CD4-positive, alpha-beta T cell treated with Interferon alpha-2 for 1 hour (primary cell): ENCODE results near the gene TMEM175.

Experiments
- DNase-seq, 2 donors: peaks; one replicate each; pipeline ENCODE4 v3.0.0-alpha.2; 2020 to 2022

TMEM175 gene

DNA sequence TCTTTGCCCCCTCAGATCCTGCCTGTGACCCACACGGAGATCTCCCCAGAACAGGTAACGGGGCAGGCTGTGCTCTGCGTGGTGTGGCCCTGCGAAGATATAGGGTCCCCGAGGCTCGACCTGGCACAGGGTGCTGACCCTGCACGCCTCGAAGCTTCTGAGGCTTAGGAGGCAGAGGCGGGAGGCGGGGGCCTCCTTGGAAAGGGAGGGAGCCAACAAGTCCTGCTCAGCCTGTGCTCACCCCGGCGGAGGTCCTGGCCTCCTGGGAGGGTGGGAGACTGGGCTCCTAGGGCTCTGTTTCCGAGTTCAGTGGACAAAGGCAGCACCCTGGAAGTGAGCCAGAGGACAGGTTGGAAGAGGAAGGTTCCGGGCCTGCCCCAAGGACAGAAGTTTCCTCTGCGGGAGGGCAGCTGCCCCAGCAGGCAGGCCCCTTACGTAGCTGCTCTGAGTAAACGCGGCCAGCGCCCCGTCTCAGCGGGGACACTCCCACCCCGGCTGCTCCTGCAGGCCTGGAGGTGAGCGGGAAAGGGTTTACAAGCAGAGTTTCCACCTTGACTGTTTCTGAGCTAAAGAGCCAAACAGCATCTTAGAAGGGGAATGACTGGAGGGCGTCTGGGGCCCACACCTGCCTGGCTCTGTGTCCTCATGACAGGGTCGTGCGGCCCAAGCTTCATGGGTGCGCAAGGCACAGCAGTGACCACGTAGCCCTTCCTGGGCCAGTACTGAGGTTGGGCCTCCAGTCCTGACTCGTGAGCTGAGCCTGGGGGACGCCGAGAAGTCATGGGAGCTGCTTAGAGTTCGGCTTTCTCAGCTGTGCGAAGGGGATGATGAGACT, 16.1 kb downstream of the TMEM175 start:
- DNase-seq, result no peak

DNA sequence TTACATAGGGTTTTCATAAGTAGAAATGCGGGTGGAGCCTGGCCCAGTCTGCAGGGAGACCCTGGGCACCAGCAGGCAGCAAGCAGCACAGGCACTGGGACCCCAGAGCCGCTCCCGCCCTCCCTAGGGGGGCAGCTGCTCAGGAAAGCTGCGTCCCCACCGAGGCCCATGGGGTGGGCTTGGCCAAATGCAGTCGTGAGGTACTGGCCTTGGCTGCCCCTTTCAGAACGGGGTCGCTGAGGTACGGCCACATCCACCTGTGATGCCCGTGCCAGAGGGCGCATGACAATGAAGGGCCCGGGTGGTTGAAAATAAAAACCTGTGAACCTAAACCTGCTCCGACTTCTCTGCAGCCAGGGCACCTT, 16.7 kb downstream of the TMEM175 start:
- DNase-seq, result no peak

DNA sequence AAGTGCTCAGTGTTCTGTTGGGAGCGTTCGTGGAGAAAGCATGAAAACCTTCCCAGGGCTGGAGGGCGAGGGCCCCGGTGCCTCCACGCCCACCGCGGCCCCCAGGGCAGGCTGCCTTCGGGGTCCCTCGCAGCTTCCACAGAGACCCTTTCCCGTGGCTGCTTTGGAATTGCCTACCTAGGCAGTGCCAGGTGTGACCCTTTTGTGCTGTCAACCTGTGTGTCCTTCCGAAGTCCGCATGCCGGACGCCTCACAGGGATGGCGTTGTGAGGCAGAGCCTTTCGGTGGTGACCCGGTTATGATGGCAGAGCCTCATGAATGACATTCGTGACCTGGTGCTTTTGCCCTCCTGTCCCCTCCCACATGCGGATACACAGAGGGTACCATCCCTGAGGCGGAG, 17.4 kb downstream of the TMEM175 start:
- DNase-seq, result no peak

DNA sequence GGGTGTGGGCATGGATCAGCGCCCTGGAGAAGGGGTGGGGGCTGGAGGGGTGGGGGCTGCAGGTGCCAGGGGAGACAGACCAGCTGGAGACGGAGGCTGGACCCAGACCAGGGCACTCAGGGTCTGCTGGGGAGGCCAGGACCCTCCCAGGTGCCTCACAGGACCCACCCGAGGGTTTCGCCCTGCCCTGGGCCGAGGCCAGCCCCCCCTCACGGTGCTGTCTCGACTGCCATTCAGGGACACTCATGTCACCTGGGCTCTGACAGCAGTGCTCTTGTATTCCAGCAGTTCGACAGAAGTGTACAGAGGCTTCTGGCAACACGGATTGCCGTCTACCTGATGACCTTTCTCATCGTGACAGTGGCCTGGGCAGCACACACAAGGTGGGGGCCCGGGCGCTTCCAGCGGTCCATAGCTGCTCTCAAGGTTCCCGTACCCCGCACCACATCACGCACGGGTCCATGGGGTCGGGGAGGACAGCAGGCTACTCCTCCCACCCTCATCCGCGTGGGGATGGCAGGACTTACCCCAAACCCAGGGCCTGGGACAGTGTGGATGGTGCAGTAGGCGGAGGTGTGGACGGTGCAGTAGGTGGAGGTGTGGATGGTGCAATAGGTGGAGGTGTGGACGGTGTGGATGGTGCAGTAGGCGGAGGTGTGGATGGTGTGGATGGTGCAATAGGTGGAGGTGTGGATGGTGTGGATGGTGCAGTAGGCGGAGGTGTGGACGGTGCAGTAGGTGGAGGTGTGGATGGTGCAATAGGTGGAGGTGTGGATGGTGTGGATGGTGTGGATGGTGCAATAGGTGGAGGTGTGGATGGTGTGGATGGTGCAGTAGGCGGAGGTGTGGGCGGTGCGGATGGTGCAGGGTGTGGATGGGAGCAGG, 18.1 kb downstream of the TMEM175 start:
- DNase-seq, result no peak

- no peak for DNase-seq
These were observed 18.9 kb downstream of the TMEM175 start for GRCh38 chr4:951186-951585.

DNA sequence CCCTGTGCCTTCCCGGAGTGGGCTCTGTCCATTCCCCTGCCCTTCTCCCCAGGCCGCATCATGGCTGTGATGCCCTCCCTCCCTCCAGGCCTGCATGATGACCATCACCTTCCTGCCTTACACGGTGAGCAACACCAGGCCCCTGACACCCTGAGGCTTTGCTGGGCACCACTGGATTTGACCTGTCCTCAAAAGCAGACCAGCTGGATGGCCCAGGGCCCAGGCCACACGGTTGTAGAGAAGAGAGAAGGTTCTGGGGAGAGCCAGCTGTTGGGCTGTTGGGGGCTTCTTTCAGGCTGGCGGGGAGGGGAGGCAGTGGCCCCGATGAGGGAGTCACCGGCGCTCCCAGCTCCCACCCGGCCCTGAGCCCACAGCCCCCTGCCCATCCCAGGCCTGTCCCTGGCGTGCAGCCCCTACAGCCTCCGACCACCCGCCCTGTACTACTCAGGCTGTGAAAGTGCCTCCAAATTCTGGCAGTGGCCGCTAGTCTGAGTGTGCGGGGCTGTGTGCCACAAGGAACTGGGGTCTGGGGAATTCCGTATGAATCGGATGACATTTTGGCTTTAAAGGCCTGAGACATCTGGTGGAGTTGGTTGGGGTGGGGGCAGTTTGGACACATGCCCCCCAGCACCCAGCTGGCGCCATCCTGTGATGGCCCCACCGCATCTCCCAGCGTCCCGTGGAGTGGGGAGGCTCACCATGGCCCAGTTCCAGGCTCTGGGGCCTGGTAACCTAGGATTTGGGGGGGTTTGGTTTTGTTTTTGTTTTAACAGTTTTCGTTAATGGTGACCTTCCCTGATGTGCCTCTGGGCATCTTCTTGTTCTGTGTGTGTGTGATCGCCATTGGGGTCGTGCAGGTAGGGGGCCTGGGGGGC, 19.6 kb downstream of the TMEM175 start:
- no peak for DNase-seq

- no peak for DNase-seq
These were observed 20.8 kb downstream of the TMEM175 start for GRCh38 chr4:952881-953573.

DNA sequence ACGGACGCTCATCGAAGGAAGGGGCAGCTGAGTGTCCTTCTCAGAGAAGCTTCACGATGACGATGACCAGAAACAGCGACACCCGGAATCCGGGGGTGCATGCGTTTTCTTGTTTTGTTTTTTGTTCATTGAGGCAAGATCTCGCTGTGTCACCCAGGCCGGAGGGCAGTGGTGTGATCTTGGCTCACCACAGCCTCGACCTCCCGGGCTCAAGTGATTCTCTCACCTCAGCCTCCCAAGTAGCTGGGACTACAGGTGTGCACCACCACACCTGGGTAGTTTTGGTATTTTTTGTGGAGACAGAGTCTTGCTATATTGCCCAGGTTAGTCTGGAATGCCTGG, 21.3 kb downstream of the TMEM175 start:
- DNase-seq, result no peak

DNA sequence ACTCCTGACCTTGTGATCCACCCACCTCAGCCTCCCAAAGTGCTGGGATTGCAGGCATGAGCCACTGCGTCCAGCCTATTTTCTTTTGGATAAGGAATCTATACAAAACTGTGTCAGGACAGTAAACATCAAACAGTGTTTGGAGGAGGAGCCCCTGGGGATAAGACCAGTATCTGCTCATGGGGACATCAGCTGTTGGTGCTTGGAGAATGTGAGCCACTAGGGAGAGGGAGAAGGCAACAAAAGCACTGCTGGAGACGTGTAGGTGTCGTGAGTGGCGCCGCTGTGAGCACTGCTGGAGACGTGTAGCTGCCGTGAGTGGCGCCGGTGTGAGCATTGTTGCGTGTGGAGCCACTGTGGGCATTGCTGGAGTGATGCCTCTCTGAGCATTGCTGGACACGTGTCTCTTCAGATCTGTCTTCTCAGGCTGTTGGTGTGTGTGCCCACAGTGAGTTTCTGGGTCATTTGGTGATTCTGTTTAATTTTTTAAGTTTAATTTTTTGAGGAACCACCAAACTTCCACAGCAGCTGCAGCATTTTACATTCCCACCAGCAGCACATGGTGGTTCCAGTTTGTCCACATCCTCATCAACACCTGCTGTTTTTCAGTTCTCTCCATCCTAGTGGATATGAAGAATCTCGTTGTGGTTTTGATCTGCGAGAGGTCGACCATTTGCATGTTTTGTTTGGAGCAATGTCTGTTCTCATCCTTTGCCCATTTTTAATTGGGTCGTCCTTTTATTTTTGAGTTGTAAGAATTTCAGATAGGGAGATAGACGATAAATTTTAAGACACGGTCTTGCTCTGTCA, 22.2 kb downstream of the TMEM175 start:
- DNase-seq, result no peak

DNA sequence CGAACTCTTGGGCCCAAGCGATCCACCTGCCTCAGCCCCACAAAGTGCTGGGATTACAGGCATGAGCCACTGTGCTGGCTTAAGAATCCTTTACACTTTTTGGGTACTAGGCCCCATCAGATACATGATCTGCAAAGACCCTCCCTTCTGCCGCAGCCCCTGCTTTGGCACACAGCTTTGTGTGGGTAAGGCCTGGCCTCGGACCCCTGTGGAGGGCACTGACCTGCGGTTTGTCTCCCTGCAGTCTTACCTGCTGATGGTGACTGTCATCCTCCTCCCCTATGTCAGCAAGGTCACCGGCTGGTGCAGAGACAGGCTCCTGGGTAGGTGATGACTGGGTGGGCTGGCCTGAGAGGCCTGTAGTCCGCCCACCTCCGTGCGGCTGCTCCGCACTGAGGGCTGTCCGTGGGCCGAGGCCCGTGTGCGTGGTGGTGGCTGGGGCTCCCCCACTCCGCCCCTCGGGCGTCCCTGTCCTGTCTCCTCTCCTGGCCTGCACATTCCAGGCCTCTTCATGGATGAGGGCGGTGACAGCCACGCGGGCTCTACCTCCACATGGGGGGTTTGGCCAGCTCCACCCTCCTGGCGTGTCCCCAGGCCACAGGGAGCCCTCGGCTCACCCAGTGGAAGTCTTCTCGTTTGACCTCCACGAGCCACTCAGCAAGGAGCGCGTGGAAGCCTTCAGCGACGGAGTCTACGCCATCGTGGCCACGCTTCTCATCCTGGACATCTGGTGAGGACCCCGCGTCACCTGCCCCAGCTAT, 23.1 kb downstream of the TMEM175 start:
- no peak for DNase-seq

GRCh38 chr4:955931-956381, 23.7 kb downstream of the TMEM175 start:
- no peak for DNase-seq

- no peak for DNase-seq
These were observed 24.4 kb downstream of the TMEM175 start for GRCh38 chr4:956531-957230.

DNA sequence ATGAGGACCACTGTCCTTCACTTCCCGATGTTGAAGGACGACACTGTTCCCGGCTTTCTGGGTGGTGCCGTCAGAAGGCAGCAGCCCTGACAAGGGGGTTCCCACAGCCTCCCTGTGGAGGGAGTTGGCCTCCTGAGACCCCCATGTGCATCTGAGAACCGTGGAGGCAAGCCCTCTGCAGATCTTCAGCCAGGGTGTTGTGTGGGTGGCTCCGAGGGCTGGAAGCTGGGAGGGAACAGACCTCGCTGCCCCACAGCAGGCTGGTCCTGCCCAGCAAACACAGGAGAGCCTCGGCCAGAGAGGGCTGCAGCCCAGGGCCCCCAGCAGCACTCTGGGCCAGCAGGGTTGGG, 24.9 kb downstream of the TMEM175 start:
- no peak for DNase-seq

GRCh38 chr4:957581-958313, 25.5 kb downstream of the TMEM175 start:
- no peak for DNase-seq

DNA sequence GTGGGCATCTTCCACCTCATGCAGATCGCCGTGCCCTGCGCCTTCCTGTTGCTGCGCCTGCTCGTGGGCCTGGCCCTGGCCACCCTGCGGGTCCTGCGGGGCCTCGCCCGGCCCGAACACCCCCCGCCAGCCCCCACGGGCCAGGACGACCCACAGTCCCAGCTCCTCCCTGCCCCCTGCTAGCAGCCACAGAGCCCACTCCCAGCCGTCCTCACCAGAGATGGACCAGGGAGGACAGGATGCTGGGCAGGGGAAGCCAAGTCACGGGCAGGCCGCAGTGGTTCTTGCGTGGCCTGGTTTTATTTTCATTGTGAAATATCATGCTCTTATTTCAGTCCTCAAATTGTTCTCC, 26.0 kb downstream of the TMEM175 start:
- no peak for DNase-seq

DNA sequence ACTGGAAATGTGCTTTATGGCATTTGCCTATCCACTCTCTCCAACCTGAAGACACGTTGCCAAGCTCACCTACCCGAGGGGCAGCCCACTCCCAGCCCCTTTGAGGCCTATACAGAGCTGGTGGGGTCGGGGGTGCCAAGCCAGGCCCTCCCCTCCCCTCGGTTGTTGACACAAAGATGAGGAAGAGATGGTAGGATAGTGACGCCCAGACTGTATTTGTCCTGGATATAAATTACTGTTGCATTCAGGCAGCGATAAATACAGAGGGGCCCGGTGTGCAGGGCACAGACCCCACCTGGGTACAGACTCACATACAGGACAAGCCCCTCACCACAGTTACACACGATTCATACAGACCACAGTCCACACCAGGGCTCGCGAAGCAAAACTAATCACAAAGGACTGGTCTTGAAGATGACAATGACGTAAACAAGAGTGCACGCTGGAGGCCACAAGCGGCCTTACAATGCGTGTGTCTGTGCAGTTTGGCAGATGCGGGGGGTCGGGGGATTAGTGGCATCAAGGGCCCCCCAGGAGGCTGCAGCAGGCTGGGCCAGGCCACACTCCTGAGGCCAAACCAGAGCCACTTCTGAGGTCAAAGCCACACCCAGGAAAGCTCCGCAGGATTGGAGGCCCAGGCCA, 26.6 kb downstream of the TMEM175 start:
- no peak for DNase-seq

DNA sequence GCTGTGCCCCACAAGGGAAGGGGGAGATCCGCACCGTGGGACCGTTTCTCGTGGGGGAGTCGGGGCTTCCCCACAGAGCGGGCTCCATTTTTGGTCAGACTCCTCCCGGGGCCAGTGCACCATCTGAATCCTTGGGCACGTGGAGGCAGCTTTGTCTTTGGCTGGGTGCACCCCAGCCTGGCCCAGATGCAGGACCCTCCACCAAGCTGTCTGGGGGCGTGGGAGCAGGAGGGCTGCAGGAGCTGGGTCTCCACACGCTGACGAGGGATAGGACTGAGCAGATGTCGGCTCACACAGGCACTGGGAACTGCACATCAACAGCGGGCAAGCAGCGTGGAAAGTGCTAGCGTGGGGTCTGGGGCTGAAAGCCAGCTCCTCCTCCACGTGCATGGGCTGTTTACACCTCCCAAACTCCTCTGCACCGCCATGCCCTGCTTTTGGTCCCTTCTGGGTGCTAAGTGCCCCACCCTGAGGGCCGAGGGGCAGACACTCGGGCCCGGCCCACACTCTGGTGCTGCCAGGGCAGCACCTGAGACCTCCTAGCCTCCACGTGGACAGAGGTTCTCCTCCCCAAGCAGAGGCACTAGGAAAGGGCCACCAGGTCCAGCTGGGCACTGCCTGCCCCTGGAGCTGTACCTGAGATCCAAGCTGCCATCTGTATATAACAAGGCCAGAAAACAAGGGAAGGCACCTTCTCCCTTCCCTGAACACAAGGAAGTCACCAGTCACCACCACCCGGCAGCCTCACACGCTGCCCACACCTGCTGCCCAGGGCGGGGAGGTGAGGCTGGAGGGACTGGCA, 27.3 kb downstream of the TMEM175 start:
- DNase-seq, result no peak

GRCh38 chr4:960140-960635, 27.9 kb downstream of the TMEM175 start:
- no peak for DNase-seq
